GM12872 (cell line): ENCODE measurements around the gene PTPN5.

ENCODE experiments used
- CTCF ChIP-seq: IDR thresholded peaks from 3 replicates; pipeline ENCODE4 v1.5.1; 2011; ENCODE audit warnings: low read depth, mild to moderate bottlenecking, low read length, moderate library complexity; ENCODE audit not compliant: insufficient read depth

PTPN5 gene

GRCh38 chr11:18700872-18701271, 90.7 kb downstream of the PTPN5 start:
- TF ChIP-seq CTCF, result no peak

GRCh38 chr11:18700375-18700774, 91.2 kb downstream of the PTPN5 start:
- TF ChIP-seq CTCF, result no peak

GRCh38 chr11:18699848-18700261, 91.7 kb downstream of the PTPN5 start:
- no peak for TF ChIP-seq CTCF

GRCh38 chr11:18699269-18699596, 92.4 kb downstream of the PTPN5 start:
- no peak for TF ChIP-seq CTCF

- no peak for TF ChIP-seq CTCF
These were observed 93.0 kb downstream of the PTPN5 start, which contains the start of gene TMEM86A for GRCh38 chr11:18698341-18699268. Gene TMEM86A, plus strand, starts transcription at chr11:18698779. Its CDS starts 108 bp downstream, at chr11:18698887.

- no peak for TF ChIP-seq CTCF
These were observed 94.0 kb downstream of the PTPN5 start for GRCh38 chr11:18697576-18697975.

GRCh38 chr11:18696638-18697225, 94.9 kb downstream of the PTPN5 start:
- TF ChIP-seq CTCF, result no peak
